GM12864 (cell line): ENCODE data around the gene TSPAN9.

Source experiments
- DNase-seq: peaks from one replicate; pipeline ENCODE4 v3.0.0-alpha.2; 2011; ENCODE audit warnings: low read depth
- H3K4me3 ChIP-seq: 2 replicates; pipeline ENCODE4 v1.5.1; 2011; ENCODE audit warnings: mild to moderate bottlenecking, low read depth, low read length, control low read depth
- CTCF ChIP-seq: IDR thresholded peaks from 2 replicates; pipeline ENCODE4 v1.5.1; 2011; ENCODE audit warnings: low read depth, mild to moderate bottlenecking, moderate library complexity, low read length, control low read depth, inconsistent platforms; ENCODE audit errors: missing control alignments

TSPAN9 gene

GRCh38 chr12:3160081-3160480, 82.9 kb downstream of the TSPAN9 start:
- H3K4me3 ChIP-seq = no peak overlapping the region
- DNase-seq = no peak
- no peak for TF ChIP-seq CTCF

- TF ChIP-seq CTCF = no peak
- H3K4me3 ChIP-seq = no peak overlapping the region
- no peak for DNase-seq
Observed at GRCh38 chr12:3161861-3162260, 84.7 kb downstream of the TSPAN9 start.

GRCh38 chr12:3164454-3165077, 87.4 kb downstream of the TSPAN9 start:
- no peak for DNase-seq
- TF ChIP-seq CTCF = no peak
- no peak overlapping the region for H3K4me3 ChIP-seq

GRCh38 chr12:3165078-3165980, 88.2 kb downstream of the TSPAN9 start:
- no peak for TF ChIP-seq CTCF
- no peak overlapping the region for H3K4me3 ChIP-seq
- DNase-seq = no peak

DNA sequence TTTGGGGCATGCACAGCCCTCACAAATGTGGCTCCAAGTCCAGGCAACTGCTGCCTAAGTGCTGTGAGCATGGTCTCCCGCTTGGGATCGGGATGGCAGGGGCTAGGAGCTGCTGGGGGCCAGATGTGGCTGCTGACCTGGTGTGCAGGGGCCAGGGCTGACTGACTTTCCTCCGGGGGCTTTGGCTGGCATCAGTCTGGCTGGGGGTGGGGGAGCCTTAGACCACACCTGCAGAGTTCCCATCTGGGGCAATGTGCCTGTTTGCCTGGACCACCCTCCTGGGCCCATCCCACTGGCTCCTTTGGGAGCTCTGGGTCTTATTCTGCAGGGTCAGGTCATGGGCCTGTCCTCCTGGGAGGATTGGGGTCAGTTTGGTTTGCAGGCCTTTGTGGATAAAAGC, 90.5 kb downstream of the TSPAN9 start:
- TF ChIP-seq CTCF = no peak
- no peak for DNase-seq
- no peak overlapping the region for H3K4me3 ChIP-seq

DNA sequence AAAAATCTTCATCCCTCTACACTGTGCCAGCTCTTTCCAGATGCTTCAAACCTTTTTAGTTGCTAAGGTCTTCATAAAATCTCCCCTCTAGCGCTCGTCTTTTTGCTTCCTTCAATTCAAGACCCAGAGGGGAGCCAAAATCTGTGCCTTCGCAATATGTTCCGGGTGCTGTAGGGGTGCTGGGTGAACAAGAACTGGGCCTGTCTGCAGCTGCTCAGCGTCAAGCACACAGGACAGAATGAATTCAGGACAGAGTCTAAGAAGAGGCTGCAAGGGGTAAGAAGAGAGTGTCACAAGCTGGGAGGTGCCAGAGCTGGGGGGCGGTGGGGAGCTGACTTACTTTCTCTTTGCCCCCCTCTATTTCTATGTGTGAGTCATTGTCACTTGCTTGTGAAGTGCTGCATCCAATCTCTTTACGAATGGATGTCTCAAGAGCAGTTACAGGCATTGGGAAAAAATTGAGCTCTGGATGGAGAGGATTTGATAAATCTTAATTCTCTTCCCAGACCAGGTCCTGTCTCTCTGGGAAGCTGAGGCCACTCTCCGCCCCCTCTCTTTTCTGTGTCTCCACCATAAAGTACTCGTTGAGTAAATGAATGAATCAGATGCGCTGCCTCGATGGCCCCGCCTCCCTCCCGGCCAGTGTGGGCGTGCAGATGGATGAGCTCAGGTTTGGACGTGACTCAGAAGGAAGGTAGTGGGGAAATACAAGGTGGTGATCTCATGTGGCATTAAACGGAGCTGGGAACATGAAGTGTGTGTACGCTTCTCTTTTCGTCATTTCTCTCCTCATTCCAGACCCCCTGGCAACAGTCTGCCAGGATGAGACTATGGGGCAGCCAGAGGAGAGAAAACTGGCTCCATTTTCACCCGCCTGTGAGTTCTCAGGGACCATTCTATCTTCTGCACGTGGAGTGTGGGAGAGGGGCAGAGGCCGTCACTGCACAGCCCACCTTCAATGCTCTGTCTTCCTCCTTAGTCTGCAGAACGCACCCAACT, 91.3 kb downstream of the TSPAN9 start:
- H3K4me3 ChIP-seq = no peak overlapping the region
- TF ChIP-seq CTCF = no peak
- no peak for DNase-seq
